Psoas muscle (tissue), 8 donors: Measurements from ENCODE around the gene MCTP1. TPM values are rescaled to one million over a fixed set of nuclear protein-coding genes. Genes with fewer than 3 reads are reported as not detected.

ENCODE experiments used
- ATAC-seq, 4 donors: fragments of 200-7000 bp; cut with Tn5 transposase; one replicate each; pipeline ENCODE4 v1.9.1; 2020; ENCODE audit warnings: moderate library complexity in 3 of 4, mild to moderate bottlenecking in 2 of 4
- DNase-seq, 2 donors: peaks; one replicate each; pipeline ENCODE4 v3.0.0-alpha.2; 2020
- H3K27ac ChIP-seq: fragments of 200-600 bp; one replicate; pipeline ENCODE4 v1.8.0; 2022
- H3K27me3 ChIP-seq, 3 donors: fragments of 200-600 bp in 1 of 3; one replicate each; pipeline versions ENCODE4 v1.6.1 to v1.8.0; 2013 to 2022; ENCODE audit warnings: low read length in 2 of 3, mild to moderate bottlenecking in 2 of 3, moderate library complexity in 1 of 3; ENCODE audit not compliant: insufficient read depth in 3 of 3
- H3K36me3 ChIP-seq, 2 donors: fragments of 200-600 bp in 1 of 2; one replicate each; pipeline versions ENCODE4 v1.6.1 to v1.8.0; 2013 to 2022; ENCODE audit warnings: low read depth in 1 of 2, mild to moderate bottlenecking in 1 of 2, moderate library complexity in 1 of 2; ENCODE audit not compliant: insufficient read depth in 1 of 2
- H3K4me1 ChIP-seq: fragments of 200-600 bp; one replicate; pipeline ENCODE4 v1.8.0; 2022
- H3K4me3 ChIP-seq: fragments of 200-600 bp; one replicate; pipeline ENCODE4 v1.8.0; 2022; ENCODE audit warnings: mild to moderate bottlenecking
- H3K9me3 ChIP-seq: fragments of 200-600 bp; one replicate; pipeline ENCODE4 v1.8.0; 2022
- WGBS, 3 donors: extraction: QIAGEN DNeasy Blood & Tissue Kit; methylation state at CpG; one replicate each; pipeline versions ENCODE4 v1.1.6 to v1.1.7; 2013; 5-methylcytosine and 5-hydroxymethylcytosine counted together
- intact Hi-C, 2 donors: fragments of 100-400 bp; cut with DNase I; formaldehyde crosslinking; loops; one replicate each; pipeline versions ENCODE4 v1.11.0 to v1.14.2; 2022
- polyA plus RNA-seq, 3 donors: library from polyadenylated mRNA; stranded (reverse); fragments of 200-250 nt; gene quantifications; one replicate each; pipeline ENCODE4 v1.2.3, GENCODE V29; 2013
- total RNA-seq, 4 donors: library from RNA; stranded (reverse); fragmentation: NEBNext Ultra II Directional in 2 of 4; extraction: Animal tissue kit (Norgen Biotek cat#: 25700) in 2 of 4; gene quantifications; one replicate each; pipeline versions ENCODE4 v1.2.1 to v1.2.4, GENCODE V29; 2021 to 2023
- TF ChIP-seq, protein P1 (sequence below): fragments of 200-600 bp; IDR thresholded peaks from one replicate; pipeline ENCODE4 v1.8.0; 2022; ENCODE audit warnings: antibody characterized with exemption
- donor health status: healthy with polysubstance abuse.
- donor health status: DM: no; HTN: no; CAD: no; lungs with moderate emphysema.
- donor health status: Bipolar disorder and iron deficiency.
- donor health status: healthy.
- donor health status: DM: yes; HTN: yes; CAD: no.
- donor health status: DM: no; HTN: no; CAD: no.
- donor health status: DM: no; HTN: no; CAD: no.
- donor health status: DM: yes; HTN: yes; CAD: no.

The MCTP1 gene
- total and polyA plus RNA-seq, 7 donors: 1.4 to 8.8 (median 3.5) TPM

DNA sequence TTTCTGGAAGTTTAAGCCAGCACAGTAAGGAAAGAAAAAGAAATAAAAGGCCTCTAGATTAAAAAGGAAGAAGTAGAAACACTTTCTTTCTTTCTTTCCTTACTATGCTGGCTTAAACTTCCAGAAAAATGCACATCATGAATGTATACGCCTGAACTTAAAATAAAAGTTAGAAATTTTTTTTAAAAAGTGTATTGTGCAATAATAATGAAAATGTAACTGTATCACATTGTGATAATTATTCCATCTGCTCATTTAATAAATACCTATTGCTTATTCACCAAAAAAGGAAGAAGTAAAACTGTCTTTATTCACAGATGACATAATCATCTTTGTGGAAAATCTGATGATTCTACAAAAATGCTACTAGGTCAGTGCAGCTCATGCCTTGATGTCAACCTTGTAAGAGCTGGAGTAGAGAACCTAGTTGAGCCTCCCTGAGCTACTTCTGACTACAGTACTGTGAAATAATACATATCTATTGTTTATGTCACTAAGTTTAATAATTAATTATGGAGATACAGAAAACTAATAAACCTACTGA lies 49.4 kb downstream of the MCTP1 start:
- DNase-seq: no peak
- H3K36me3 ChIP-seq: no peaks in the 10 kb centered on the region
- ATAC-seq: no peak
- H3K27ac ChIP-seq: no peak overlapping the region
- no peaks in the 10 kb centered on the region for H3K27me3 ChIP-seq
- H3K9me3 ChIP-seq: peaks cover 3% of the 10 kb centered on the region
- TF ChIP-seq, protein P1, sequence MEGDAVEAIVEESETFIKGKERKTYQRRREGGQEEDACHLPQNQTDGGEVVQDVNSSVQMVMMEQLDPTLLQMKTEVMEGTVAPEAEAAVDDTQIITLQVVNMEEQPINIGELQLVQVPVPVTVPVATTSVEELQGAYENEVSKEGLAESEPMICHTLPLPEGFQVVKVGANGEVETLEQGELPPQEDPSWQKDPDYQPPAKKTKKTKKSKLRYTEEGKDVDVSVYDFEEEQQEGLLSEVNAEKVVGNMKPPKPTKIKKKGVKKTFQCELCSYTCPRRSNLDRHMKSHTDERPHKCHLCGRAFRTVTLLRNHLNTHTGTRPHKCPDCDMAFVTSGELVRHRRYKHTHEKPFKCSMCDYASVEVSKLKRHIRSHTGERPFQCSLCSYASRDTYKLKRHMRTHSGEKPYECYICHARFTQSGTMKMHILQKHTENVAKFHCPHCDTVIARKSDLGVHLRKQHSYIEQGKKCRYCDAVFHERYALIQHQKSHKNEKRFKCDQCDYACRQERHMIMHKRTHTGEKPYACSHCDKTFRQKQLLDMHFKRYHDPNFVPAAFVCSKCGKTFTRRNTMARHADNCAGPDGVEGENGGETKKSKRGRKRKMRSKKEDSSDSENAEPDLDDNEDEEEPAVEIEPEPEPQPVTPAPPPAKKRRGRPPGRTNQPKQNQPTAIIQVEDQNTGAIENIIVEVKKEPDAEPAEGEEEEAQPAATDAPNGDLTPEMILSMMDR: no peak
- intact Hi-C loops: no loop called here
- H3K4me3 ChIP-seq: no peak overlapping the region
- whole genome bisulfite sequencing, 3 donors: 87 to 91% (median 88%) methylated on average over 1 of the region's 1 CpG
- H3K4me1 ChIP-seq: no peaks in the 10 kb centered on the region

DNA sequence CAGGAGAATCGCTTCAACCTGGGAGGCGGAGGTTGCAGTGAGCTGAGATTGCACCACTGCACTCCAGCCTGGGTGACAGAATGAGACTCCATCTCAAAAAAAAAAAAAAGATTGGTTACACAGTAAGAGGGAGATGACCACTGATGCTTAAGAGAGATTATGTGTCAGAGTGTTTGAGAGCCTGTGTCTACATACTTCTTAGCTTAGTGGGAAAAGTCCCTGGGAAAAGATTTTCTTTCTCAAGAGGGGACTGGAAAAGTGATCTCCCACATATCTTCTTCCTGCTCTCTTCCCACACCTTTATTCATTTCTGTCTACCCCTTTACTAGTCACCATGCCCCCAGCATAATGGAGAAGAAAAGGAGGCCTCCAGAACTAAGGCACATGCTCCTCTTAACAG lies 55.2 kb downstream of the MCTP1 start:
- peaks cover 3% of the 10 kb centered on the region for H3K9me3 ChIP-seq
- no peaks in the 10 kb centered on the region for H3K27me3 ChIP-seq
- H3K27ac ChIP-seq: no peak overlapping the region
- TF ChIP-seq, protein P1: no peak
- no peaks in the 10 kb centered on the region for H3K36me3 ChIP-seq
- no peaks in the 10 kb centered on the region for H3K4me1 ChIP-seq
- intact Hi-C loops: no loop called here
- DNase-seq: no peak
- no peak for ATAC-seq
- H3K4me3 ChIP-seq: no peak overlapping the region
- 95 to 100% (median 97%) methylated on average over 2 of the region's 2 CpGs for WGBS, 3 donors

DNA sequence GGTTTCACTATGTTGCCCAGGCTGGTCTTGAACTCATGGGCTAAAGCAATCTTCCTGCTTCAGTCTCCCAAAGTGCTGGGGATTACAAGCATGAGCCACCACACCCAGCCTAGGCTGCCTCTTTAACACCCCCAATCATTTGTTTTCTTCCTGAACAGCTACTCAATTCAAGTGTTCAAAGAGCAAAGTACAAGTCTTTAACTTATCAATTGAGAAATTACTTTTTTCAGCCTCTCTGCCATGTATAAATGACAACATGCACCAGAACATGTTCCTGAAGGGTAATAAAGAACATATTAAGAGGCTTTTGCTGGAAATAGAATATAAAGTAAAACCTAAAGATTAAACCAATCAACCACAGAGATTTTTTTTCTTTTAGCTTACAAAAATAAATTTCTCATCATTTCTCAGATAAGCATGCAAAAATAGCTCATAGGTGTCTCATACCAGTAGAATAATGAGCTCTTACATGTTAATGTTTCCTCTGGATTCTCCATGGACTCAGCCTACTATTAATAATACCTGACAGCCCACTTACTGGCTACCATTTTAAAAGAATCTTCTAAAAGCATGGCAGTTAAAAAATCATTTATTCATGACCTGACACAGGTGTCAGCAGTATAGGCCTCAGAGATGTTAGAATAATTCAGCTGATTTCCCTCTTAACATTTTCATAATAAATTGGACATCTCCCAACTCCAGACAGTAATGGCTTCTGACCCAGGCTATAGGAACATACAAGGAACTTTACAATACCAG lies 60.0 kb downstream of the MCTP1 start:
- Histone ChIP-seq H3K4me3 (no peak overlapping the region), H3K36me3 (no peaks in the 10 kb centered on the region), H3K27ac (no peak overlapping the region), H3K9me3 (no peaks in the 10 kb centered on the region), H3K4me1 (no peaks in the 10 kb centered on the region), H3K27me3 (no peaks in the 10 kb centered on the region)
- TF ChIP-seq, protein P1: no peak
- ATAC-seq (no peak), DNase-seq (no peak)
- intact Hi-C loops: no loop called here

DNA sequence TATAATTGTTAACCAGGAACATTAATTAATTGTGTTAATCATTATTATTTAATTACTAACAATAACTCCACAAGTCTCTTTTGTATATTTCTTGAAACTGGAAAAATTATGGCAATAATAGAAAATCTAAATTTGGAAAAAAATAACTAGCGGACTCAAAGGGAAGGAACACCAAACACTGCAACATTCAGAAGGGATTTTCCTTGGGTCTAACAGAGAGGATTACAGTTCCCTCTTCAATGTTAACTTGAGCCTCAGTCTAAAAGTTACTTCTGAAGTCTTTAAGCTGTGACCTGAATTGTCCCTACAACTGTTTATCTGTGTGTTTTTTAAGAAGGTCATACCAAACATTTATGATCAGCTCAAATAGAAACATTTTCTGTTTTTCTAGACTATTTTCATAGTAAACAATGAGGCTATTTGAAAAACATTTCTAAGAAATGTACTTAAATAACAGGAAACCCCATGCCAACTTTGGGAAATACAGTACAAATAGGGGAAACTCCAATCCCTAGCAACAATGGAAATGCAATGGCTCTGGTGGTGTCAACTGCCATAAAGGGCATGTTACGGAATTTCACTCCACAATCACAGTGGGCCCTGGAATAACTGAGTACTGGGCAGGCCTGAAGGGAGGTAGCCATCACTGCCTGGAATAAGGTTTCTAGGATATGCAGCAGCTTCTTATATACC lies 61.2 kb downstream of the MCTP1 start:
- no peaks in the 10 kb centered on the region for H3K27me3 ChIP-seq
- TF ChIP-seq, protein P1: no peak
- no peaks in the 10 kb centered on the region for H3K9me3 ChIP-seq
- no peak overlapping the region for H3K27ac ChIP-seq
- DNase-seq (no peak), ATAC-seq (no peak)
- H3K4me3 ChIP-seq: no peak overlapping the region
- no peaks in the 10 kb centered on the region for H3K4me1 ChIP-seq
- intact Hi-C loops: no loop called here
- H3K36me3 ChIP-seq: no peaks in the 10 kb centered on the region
- 90 to 94% (median 92%) methylated on average over 2 of the region's 2 CpGs for WGBS, 3 donors
